ENCODE results near the gene PRRT1B. TPM values are rescaled to one million over a fixed set of nuclear protein-coding genes. Genes with fewer than 3 reads are reported as not detected.

The PRRT1B gene
- total RNA-seq, 1 donor, result not detected

GRCh38 chr9:131587906-131588305 is 42.6 kb downstream of the PRRT1B start:
- no peak for DNase-seq (ENCODE audit: low read depth)
- TF ChIP-seq CTCF (IDR thresholded peaks at IDR 0.05; ENCODE audit: insufficient read depth, low read length), result no peak

GRCh38 chr9:131588396-131588795 is 43.1 kb downstream of the PRRT1B start:
- no peak for DNase-seq (ENCODE audit: low read depth)
- TF ChIP-seq CTCF (IDR thresholded peaks at IDR 0.05; ENCODE audit: insufficient read depth, low read length), result no peak
- H3K4me3 ChIP-seq (ENCODE audit: low read depth, low read length), result no peak overlapping the region

More at GRCh38 chr9:131587906-131588305, 42.6 kb downstream of the PRRT1B start:
- no peak overlapping the region for H3K4me3 ChIP-seq (ENCODE audit: low read depth, low read length)

- no peak for DNase-seq (ENCODE audit: low read depth)
- H3K4me3 ChIP-seq (ENCODE audit: low read depth, low read length), result no peak overlapping the region
- TF ChIP-seq CTCF (IDR thresholded peaks at IDR 0.05; ENCODE audit: insufficient read depth, low read length), result no peak
Measured at GRCh38 chr9:131589124-131589711, 43.9 kb downstream of the PRRT1B start.

GRCh38 chr9:131589993-131590392 is 44.7 kb downstream of the PRRT1B start:
- no peak for DNase-seq (ENCODE audit: low read depth)
- no peak for TF ChIP-seq CTCF (IDR thresholded peaks at IDR 0.05; ENCODE audit: insufficient read depth, low read length)
- H3K4me3 ChIP-seq (ENCODE audit: low read depth, low read length), result no peak overlapping the region

GRCh38 chr9:131590449-131590848 is 45.1 kb downstream of the PRRT1B start:
- no peak for TF ChIP-seq CTCF (IDR thresholded peaks at IDR 0.05; ENCODE audit: insufficient read depth, low read length)
- DNase-seq (ENCODE audit: low read depth), result no peak
- no peak overlapping the region for H3K4me3 ChIP-seq (ENCODE audit: low read depth, low read length)

GRCh38 chr9:131590907-131591844 is 45.9 kb downstream of the PRRT1B start:
- peak; percentile 75 for DNase-seq (ENCODE audit: low read depth)
- TF ChIP-seq CTCF (IDR thresholded peaks at IDR 0.05; ENCODE audit: insufficient read depth, low read length), result peak; percentile 85
- H3K4me3 ChIP-seq (ENCODE audit: low read depth, low read length), result no peak overlapping the region
